Measurements from ENCODE around the gene SRSF7. TPM values are rescaled to one million over a fixed set of nuclear protein-coding genes. Genes with fewer than 3 reads are reported as not detected.

Gene SRSF7
- total RNA-seq, 1 donor from 2014 or later: 145 TPM

DNA sequence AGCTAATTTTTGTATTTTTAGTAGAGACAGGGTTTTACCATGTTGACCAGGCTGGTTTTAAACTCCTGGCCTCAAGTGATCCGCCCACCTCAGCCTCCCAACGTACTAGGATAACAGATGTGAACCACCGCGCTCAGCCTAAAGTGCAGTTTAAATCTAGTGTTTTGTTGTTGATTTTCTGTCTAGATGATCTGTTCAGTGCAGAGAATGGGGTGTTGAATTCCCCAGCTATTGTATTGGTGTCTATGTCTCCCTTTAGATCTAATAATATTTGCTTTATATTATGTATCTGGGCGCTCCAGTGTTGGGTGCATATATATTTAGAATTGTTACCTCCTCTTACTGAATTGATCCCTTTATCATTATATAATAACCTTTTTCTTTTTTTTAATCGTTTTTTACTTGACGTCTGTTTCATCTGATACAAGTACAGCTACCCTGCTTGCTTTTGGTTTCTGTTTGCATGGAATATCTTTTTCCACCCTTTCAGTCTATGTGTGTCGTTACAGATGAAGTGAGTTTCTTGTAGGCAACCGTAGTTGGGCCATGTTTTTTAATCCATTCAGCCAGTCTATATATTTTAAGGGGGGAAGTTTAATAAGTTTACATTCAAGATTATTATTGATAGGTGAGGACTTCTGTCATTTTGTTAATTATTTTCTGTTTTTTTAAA, 50.9 kb downstream of the SRSF7 start:
- DNase-seq: no peak

DNA sequence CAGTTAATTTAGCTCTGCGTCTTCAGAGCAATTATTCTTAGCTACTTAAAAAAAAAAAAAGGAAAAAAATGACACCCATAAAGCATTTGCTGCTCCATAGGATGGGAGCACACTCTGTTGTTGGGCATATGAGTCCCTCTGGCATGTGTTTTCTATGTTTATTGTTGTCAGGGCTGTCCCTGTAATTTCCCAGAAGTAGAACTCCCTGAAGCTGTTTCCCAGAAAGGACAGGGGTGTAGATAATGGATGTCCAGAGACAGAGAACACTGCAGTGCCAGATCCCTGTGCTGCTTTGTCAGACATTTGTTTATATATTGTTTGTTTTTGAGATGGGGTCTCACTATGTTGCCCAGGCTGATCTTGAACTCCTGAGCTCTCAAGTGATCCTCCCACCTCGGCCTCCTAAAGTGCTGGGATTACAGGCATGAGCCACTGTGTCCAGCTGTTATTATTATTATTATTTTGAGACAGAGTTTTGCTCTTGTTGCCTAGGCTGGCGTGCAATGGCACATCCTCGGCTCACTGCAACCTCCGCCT, 52.6 kb downstream of the SRSF7 start:
- DNase-seq: no peak

DNA sequence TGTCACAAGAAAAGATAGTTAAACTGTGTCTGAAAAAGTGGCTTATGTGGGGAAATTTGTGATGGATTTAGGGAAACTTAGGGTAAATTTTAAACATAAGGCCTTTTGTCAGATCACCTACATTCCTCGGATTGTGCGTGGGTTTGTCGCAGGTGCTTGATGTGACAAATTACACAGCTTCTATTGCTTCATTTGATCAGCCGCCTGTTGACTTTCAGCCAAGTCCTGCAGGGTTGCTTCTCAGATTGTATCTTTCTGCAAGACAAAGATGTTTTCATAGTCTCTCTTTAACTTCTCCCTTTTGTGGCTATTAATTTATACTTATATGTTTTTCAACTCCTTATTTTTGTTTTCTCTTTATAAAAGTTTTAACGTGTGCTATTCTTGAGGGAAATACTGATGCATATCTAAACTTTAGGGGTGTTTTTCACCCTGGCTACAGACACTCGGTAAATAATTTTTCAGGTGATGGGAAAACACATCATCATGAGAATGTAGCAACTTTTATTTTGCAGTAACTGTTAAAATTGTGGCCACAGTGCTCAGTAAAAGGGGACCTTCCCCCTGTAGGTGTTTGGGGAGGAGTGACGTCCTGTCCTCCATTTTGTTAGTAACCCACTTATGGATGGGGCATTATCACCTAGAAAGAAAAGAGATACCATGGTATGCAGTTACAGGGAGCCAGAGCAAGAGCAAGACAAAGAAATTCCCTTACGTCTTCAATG, 53.9 kb downstream of the SRSF7 start:
- no peak for DNase-seq

Other genes starting within 250 kb of the SRSF7 start
- gene HNRNPLL, start 148.4 kb downstream of the SRSF7 start, total RNA-seq: 51.1 and 52.8 TPM in 2 replicates
- 6.3 and 18.2 TPM in 2 replicates for gene GALM, start 85.2 kb downstream of the SRSF7 start, total RNA-seq
- gene GEMIN6, start 26.8 kb upstream of the SRSF7 start, total RNA-seq: 12.6 and 16.7 TPM in 2 replicates
- 25.2 and 29.7 TPM in 2 replicates for gene DHX57, start 124.6 kb upstream of the SRSF7 start, total RNA-seq
- 8.7 and 9.7 TPM in 2 replicates for gene MORN2, start 124.6 kb upstream of the SRSF7 start, total RNA-seq
- gene ARHGEF33, start 138.5 kb upstream of the SRSF7 start, total RNA-seq: 0.14 and 0.34 TPM in 2 replicates